Fibroblast of lung (primary cell): ENCODE results near the gene ATP6V0B. TPM values are rescaled to one million over a fixed set of nuclear protein-coding genes. Genes with fewer than 3 reads are reported as not detected.

ENCODE experiments used
- DNase-seq, 2 donors: peaks; one replicate each; pipeline versions ENCODE4 v3.0.0 to v3.0.0-alpha.2; 2010; ENCODE audit warnings: low read depth in 2 of 2
- H2AFZ ChIP-seq: 2 replicates; pipeline ENCODE4 v1.5.1; 2012; ENCODE audit warnings: low read length, control low read depth, inconsistent platforms
- H3K27ac ChIP-seq: 2 replicates; pipeline ENCODE4 v1.5.1; 2011; ENCODE audit warnings: low read length, control low read depth; ENCODE audit not compliant: insufficient read depth
- H3K27me3 ChIP-seq: 2 replicates; pipeline ENCODE4 v1.5.1; 2011; ENCODE audit warnings: mild to moderate bottlenecking, low read length; ENCODE audit not compliant: control insufficient read depth, insufficient read depth
- H3K36me3 ChIP-seq: 2 replicates; pipeline ENCODE4 v1.5.1; 2011; ENCODE audit warnings: low read length; ENCODE audit not compliant: control insufficient read depth, insufficient read depth
- H3K4me1 ChIP-seq: 2 replicates; pipeline ENCODE4 v1.5.1; 2011; ENCODE audit warnings: low read length; ENCODE audit not compliant: control insufficient read depth, insufficient read depth; ENCODE audit errors: extremely low read depth
- H3K4me2 ChIP-seq: 2 replicates; pipeline ENCODE4 v1.5.1; 2011; ENCODE audit warnings: low read length, control low read depth; ENCODE audit not compliant: insufficient read depth; ENCODE audit errors: extremely low read depth
- H3K4me3 ChIP-seq, 4 experiments: fragments of 200-600 bp in 1 of 4; sonication (generic) in 1 of 4; replicated peaks in 1 of 4; 2 replicates each; pipeline ENCODE4 v1.5.1; 2011 to 2016; ENCODE audit warnings: low read length in 4 of 4, low read depth in 3 of 4, mild to moderate bottlenecking in 3 of 4, control low read depth in 2 of 4, inconsistent platforms in 1 of 4, mixed read lengths in 1 of 4; ENCODE audit not compliant: insufficient read depth in 1 of 4; ENCODE audit errors: control extremely low read depth in 1 of 4
- H3K79me2 ChIP-seq: 2 replicates; pipeline ENCODE4 v1.5.1; 2012; ENCODE audit warnings: mild to moderate bottlenecking, low read length, inconsistent platforms; ENCODE audit not compliant: control insufficient read depth, insufficient read depth
- H3K9ac ChIP-seq: 2 replicates; pipeline ENCODE4 v1.5.1; 2011; ENCODE audit warnings: mild to moderate bottlenecking, low read length, control low read depth; ENCODE audit not compliant: insufficient read depth
- H3K9me3 ChIP-seq: 2 replicates; pipeline ENCODE4 v1.5.1; 2012; ENCODE audit warnings: low read depth, low read length; ENCODE audit not compliant: control insufficient read depth, insufficient read depth
- H4K20me1 ChIP-seq: 2 replicates; pipeline ENCODE4 v1.5.1; 2011; ENCODE audit warnings: low read length; ENCODE audit not compliant: control insufficient read depth, insufficient read depth; ENCODE audit errors: extremely low read depth
- EZH2 ChIP-seq: IDR thresholded peaks from 2 replicates; pipeline ENCODE4 v1.5.1; 2012; ENCODE audit warnings: low read length, control low read depth, mild to moderate bottlenecking; ENCODE audit errors: missing control alignments
- polyA plus RNA-seq, 2 donors: library from polyadenylated mRNA; depleted of rRNA in 1 of 2; stranded (reverse) in 1 of 2; unstranded in 1 of 2; fragments of >200 nt; gene quantifications; 2 replicates each; pipeline ENCODE4 v1.2.1, GENCODE V29; 2011 to 2012; ENCODE audit warnings: missing spikeins in 1 of 2
- total RNA-seq: library from RNA; depleted of rRNA; stranded (reverse); fragments of >200 nt; gene quantifications from 2 replicates; pipeline ENCODE4 v1.2.1, GENCODE V29; 2014
- TF ChIP-seq, protein P1 (sequence below), 2 donors: IDR thresholded peaks in 1 of 2; conservative IDR thresholded peaks in 1 of 2; 1 replicate in 1 of 2; 2 replicates in 1 of 2; pipeline ENCODE4 v1.5.1; 2011 to 2012; ENCODE audit warnings: low read length in 2 of 2, control low read depth in 1 of 2, inconsistent platforms in 1 of 2, low read depth in 1 of 2, mild to moderate bottlenecking in 1 of 2

Gene ATP6V0B
- total and polyA plus RNA-seq, 2 donors (not counting 1 experiment from before 2014, with no cell fraction given): 83.5 to 121 TPM

GRCh38 chr1:43951021-43951985, 23.5 kb upstream of the ATP6V0B start:
- Histone ChIP-seq H3K27me3 (no peaks in the 10 kb centered on the region), H4K20me1 (no peaks in the 10 kb centered on the region), H3K4me1 (no peaks in the 10 kb centered on the region), H3K36me3 (peaks cover 2% of the 10 kb centered on the region), H3K9me3 (no peaks in the 10 kb centered on the region), H3K9ac (no peak overlapping the region), H3K27ac (no peak overlapping the region), H3K4me2 (no peak overlapping the region), H3K79me2 (peaks cover 19% of the 10 kb centered on the region), H3K4me3 (no peak overlapping the region), H2AFZ (no peak overlapping the region)
- no peak for DNase-seq
- TF ChIP-seq, protein P1, sequence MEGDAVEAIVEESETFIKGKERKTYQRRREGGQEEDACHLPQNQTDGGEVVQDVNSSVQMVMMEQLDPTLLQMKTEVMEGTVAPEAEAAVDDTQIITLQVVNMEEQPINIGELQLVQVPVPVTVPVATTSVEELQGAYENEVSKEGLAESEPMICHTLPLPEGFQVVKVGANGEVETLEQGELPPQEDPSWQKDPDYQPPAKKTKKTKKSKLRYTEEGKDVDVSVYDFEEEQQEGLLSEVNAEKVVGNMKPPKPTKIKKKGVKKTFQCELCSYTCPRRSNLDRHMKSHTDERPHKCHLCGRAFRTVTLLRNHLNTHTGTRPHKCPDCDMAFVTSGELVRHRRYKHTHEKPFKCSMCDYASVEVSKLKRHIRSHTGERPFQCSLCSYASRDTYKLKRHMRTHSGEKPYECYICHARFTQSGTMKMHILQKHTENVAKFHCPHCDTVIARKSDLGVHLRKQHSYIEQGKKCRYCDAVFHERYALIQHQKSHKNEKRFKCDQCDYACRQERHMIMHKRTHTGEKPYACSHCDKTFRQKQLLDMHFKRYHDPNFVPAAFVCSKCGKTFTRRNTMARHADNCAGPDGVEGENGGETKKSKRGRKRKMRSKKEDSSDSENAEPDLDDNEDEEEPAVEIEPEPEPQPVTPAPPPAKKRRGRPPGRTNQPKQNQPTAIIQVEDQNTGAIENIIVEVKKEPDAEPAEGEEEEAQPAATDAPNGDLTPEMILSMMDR (conservative IDR thresholded peaks at IDR 0.05 in 1 of 2, IDR thresholded peaks at IDR 0.05 in 1 of 2; ENCODE audit: low read depth in 1 of 2, low read length in 2 of 2): no peak
- no peak for TF ChIP-seq EZH2

- Histone ChIP-seq H4K20me1 (no peaks in the 10 kb centered on the region), H3K4me3 (no peak overlapping the region), H3K4me2 (no peak overlapping the region), H3K4me1 (no peaks in the 10 kb centered on the region), H3K9me3 (no peaks in the 10 kb centered on the region), H3K27me3 (no peaks in the 10 kb centered on the region), H3K79me2 (peaks cover 11% of the 10 kb centered on the region), H3K36me3 (peaks cover 7% of the 10 kb centered on the region), H3K9ac (no peak overlapping the region), H3K27ac (no peak overlapping the region), H2AFZ (no peak overlapping the region)
- TF ChIP-seq, protein P1 (conservative IDR thresholded peaks at IDR 0.05 in 1 of 2, IDR thresholded peaks at IDR 0.05 in 1 of 2; ENCODE audit: low read depth in 1 of 2, low read length in 2 of 2): no peak
- no peak for TF ChIP-seq EZH2
- no peak for DNase-seq
Measured at GRCh38 chr1:43952731-43953346, 21.9 kb upstream of the ATP6V0B start.

GRCh38 chr1:43953361-43953760, 21.4 kb upstream of the ATP6V0B start:
- no peak overlapping the region for H2AFZ ChIP-seq
- DNase-seq: no peak
- H3K4me3 ChIP-seq: no peak overlapping the region
- no peak overlapping the region for H3K4me2 ChIP-seq
- no peaks in the 10 kb centered on the region for H3K27me3 ChIP-seq
- H3K9me3 ChIP-seq: no peaks in the 10 kb centered on the region
- peaks cover 6% of the 10 kb centered on the region for H3K79me2 ChIP-seq
- no peaks in the 10 kb centered on the region for H4K20me1 ChIP-seq
- H3K27ac ChIP-seq: no peak overlapping the region
- no peak overlapping the region for H3K9ac ChIP-seq
- peaks cover 9% of the 10 kb centered on the region for H3K36me3 ChIP-seq
- TF ChIP-seq, protein P1 (conservative IDR thresholded peaks at IDR 0.05 in 1 of 2, IDR thresholded peaks at IDR 0.05 in 1 of 2; ENCODE audit: low read depth in 1 of 2, low read length in 2 of 2): no peak
- TF ChIP-seq EZH2: no peak
- no peaks in the 10 kb centered on the region for H3K4me1 ChIP-seq
